Psoas muscle (tissue), 8 donors: ENCODE results near the gene ITGA1. TPM values are rescaled to one million over a fixed set of nuclear protein-coding genes. Genes with fewer than 3 reads are reported as not detected.

Source experiments
- ATAC-seq, 4 donors: fragments of 200-7000 bp; cut with Tn5 transposase; one replicate each; pipeline ENCODE4 v1.9.1; 2020; ENCODE audit warnings: moderate library complexity in 3 of 4, mild to moderate bottlenecking in 2 of 4
- DNase-seq, 2 donors: peaks; one replicate each; pipeline ENCODE4 v3.0.0-alpha.2; 2020
- H3K27ac ChIP-seq: fragments of 200-600 bp; one replicate; pipeline ENCODE4 v1.8.0; 2022
- H3K27me3 ChIP-seq, 3 donors: fragments of 200-600 bp in 1 of 3; one replicate each; pipeline versions ENCODE4 v1.6.1 to v1.8.0; 2013 to 2022; ENCODE audit warnings: low read length in 2 of 3, mild to moderate bottlenecking in 2 of 3, moderate library complexity in 1 of 3; ENCODE audit not compliant: insufficient read depth in 3 of 3
- H3K36me3 ChIP-seq, 2 donors: fragments of 200-600 bp in 1 of 2; one replicate each; pipeline versions ENCODE4 v1.6.1 to v1.8.0; 2013 to 2022; ENCODE audit warnings: low read depth in 1 of 2, mild to moderate bottlenecking in 1 of 2, moderate library complexity in 1 of 2; ENCODE audit not compliant: insufficient read depth in 1 of 2
- H3K4me1 ChIP-seq: fragments of 200-600 bp; one replicate; pipeline ENCODE4 v1.8.0; 2022
- H3K4me3 ChIP-seq: fragments of 200-600 bp; one replicate; pipeline ENCODE4 v1.8.0; 2022; ENCODE audit warnings: mild to moderate bottlenecking
- H3K9me3 ChIP-seq: fragments of 200-600 bp; one replicate; pipeline ENCODE4 v1.8.0; 2022
- WGBS, 3 donors: extraction: QIAGEN DNeasy Blood & Tissue Kit; methylation state at CpG; one replicate each; pipeline versions ENCODE4 v1.1.6 to v1.1.7; 2013; 5-methylcytosine and 5-hydroxymethylcytosine counted together
- intact Hi-C, 2 donors: fragments of 100-400 bp; cut with DNase I; formaldehyde crosslinking; loops; one replicate each; pipeline versions ENCODE4 v1.11.0 to v1.14.2; 2022
- polyA plus RNA-seq, 3 donors: library from polyadenylated mRNA; stranded (reverse); fragments of 200-250 nt; gene quantifications; one replicate each; pipeline ENCODE4 v1.2.3, GENCODE V29; 2013
- total RNA-seq, 4 donors: library from RNA; stranded (reverse); fragmentation: NEBNext Ultra II Directional in 2 of 4; extraction: Animal tissue kit (Norgen Biotek cat#: 25700) in 2 of 4; gene quantifications; one replicate each; pipeline versions ENCODE4 v1.2.1 to v1.2.4, GENCODE V29; 2021 to 2023
- TF ChIP-seq, protein P1 (sequence below): fragments of 200-600 bp; IDR thresholded peaks from one replicate; pipeline ENCODE4 v1.8.0; 2022; ENCODE audit warnings: antibody characterized with exemption
- donor health status: healthy with polysubstance abuse.
- donor health status: DM: no; HTN: no; CAD: no; lungs with moderate emphysema.
- donor health status: Bipolar disorder and iron deficiency.
- donor health status: healthy.
- donor health status: DM: yes; HTN: yes; CAD: no.
- donor health status: DM: no; HTN: no; CAD: no.
- donor health status: DM: no; HTN: no; CAD: no.
- donor health status: DM: yes; HTN: yes; CAD: no.

Gene ITGA1
- total and polyA plus RNA-seq, 7 donors: 3.4 to 29.3 (median 13.0) TPM

DNA sequence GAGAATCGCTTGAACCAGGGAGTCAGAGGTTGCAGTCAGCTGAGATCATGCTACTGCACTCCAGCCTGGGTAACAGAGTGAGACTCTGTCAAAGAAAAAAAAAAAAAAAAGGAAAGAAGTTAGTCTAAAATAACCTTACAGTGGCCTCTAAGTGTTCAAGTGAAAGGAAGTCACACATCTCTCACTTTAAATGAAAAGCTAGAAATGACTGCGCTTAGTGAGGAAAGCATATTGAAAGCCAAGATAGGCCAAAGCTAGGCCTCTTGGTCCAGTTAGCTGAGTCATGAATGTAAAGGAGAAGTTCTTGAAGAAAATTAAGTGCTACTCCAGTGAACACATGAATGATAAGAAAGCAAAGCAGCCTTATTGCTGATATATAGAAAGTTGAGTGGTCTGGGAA is 38.1 kb downstream of the ITGA1 start:
- 92 to 98% (median 97%) methylated on average over 2 of the region's 2 CpGs for WGBS, 3 donors
- no peak overlapping the region for H3K27ac ChIP-seq
- intact Hi-C loops: no loop called here

DNA sequence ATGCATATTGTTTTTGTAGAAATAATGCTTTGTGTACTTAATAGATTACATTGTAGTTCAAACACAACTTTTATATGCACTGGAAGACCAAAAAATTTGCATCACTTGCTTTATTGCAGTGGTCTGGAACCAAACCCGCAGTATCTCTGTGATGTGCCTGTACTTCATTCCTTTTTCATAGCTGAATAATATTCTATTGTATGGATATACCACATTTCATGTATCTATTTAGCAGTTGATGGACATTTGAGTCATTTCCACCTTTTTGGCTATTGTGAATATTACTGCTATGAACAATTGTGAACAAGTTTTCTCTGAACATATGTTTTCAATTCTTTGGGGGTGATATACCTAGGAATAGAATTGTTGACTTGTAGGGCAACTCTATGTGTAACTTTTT is 40.1 kb downstream of the ITGA1 start:
- 94 to 100% (median 99%) methylated on average over 1 of the region's 1 CpG for WGBS, 3 donors

More for the DNA sequence above, 38.1 kb downstream of the ITGA1 start:
- Histone ChIP-seq H3K27me3 (no peaks in the 10 kb centered on the region), H3K9me3 (no peaks in the 10 kb centered on the region), H3K4me1 (peaks cover 13% of the 10 kb centered on the region), H3K4me3 (no peak overlapping the region), H3K36me3 (no peaks in the 10 kb centered on the region)
- DNase-seq (no peak), ATAC-seq (no peak)
- TF ChIP-seq, protein P1, sequence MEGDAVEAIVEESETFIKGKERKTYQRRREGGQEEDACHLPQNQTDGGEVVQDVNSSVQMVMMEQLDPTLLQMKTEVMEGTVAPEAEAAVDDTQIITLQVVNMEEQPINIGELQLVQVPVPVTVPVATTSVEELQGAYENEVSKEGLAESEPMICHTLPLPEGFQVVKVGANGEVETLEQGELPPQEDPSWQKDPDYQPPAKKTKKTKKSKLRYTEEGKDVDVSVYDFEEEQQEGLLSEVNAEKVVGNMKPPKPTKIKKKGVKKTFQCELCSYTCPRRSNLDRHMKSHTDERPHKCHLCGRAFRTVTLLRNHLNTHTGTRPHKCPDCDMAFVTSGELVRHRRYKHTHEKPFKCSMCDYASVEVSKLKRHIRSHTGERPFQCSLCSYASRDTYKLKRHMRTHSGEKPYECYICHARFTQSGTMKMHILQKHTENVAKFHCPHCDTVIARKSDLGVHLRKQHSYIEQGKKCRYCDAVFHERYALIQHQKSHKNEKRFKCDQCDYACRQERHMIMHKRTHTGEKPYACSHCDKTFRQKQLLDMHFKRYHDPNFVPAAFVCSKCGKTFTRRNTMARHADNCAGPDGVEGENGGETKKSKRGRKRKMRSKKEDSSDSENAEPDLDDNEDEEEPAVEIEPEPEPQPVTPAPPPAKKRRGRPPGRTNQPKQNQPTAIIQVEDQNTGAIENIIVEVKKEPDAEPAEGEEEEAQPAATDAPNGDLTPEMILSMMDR: no peak

DNA sequence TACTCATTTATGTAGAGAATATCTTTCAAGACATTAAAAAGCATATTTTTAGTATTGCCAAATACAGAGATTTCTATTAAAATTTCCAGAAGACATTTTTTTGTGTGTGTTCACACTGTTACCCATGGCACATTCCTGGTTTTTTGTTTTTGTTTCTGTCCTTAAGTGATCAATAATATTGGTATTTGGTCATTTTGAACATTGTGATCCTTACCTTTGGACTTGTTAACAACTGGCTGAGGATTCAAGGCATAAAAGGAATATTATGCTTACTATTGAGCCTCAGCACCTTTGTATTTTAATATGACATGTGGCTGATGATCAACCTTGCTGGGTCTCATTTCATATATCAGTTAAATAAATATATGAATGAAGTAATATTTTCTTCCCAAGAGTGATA is 41.9 kb downstream of the ITGA1 start:
- H3K4me1 ChIP-seq: no peaks in the 10 kb centered on the region
- TF ChIP-seq, protein P1: no peak
- H3K9me3 ChIP-seq: no peaks in the 10 kb centered on the region
- ATAC-seq: no peak
- intact Hi-C loops: no loop called here
- H3K4me3 ChIP-seq: no peak overlapping the region
- no peak for DNase-seq
- H3K27ac ChIP-seq: no peak overlapping the region
- no peaks in the 10 kb centered on the region for H3K27me3 ChIP-seq
- H3K36me3 ChIP-seq: no peaks in the 10 kb centered on the region

More for the DNA sequence above, 40.1 kb downstream of the ITGA1 start:
- TF ChIP-seq, protein P1: no peak
- DNase-seq (no peak), ATAC-seq (no peak)
- no peak overlapping the region for H3K4me3 ChIP-seq
- no peaks in the 10 kb centered on the region for H3K36me3 ChIP-seq
- no peaks in the 10 kb centered on the region for H3K27me3 ChIP-seq
- intact Hi-C loops: no loop called here
- peaks cover 3% of the 10 kb centered on the region for H3K4me1 ChIP-seq
- H3K27ac ChIP-seq: no peak overlapping the region
- H3K9me3 ChIP-seq: no peaks in the 10 kb centered on the region

DNA sequence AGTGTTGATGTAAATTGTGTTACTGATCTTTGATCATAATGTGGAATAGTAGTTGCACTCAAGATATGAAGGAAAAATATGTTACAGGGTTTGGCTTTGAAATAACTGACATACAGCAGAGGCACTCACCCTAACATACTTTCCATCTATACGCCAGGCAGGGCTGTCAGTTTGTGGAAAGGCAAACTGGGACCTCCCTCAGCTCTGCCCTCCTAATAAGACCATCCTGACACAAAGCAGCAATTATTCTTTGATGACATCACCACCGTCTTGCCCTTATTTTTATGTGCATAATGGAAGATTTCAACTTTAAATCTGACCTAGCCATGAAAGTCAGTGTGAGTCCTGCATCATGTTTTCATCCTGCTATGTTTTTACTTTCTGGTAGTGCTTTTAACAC is 42.9 kb downstream of the ITGA1 start:
- Histone ChIP-seq H3K4me3 (no peak overlapping the region), H3K9me3 (no peaks in the 10 kb centered on the region), H3K36me3 (no peaks in the 10 kb centered on the region), H3K4me1 (no peaks in the 10 kb centered on the region), H3K27ac (no peak overlapping the region), H3K27me3 (no peaks in the 10 kb centered on the region)
- TF ChIP-seq, protein P1: no peak
- intact Hi-C loops: no loop called here
- WGBS, 3 donors: 81 to 86% (median 84%) methylated on average over 2 of the region's 2 CpGs
- DNase-seq: no peak
- no peak for ATAC-seq

DNA sequence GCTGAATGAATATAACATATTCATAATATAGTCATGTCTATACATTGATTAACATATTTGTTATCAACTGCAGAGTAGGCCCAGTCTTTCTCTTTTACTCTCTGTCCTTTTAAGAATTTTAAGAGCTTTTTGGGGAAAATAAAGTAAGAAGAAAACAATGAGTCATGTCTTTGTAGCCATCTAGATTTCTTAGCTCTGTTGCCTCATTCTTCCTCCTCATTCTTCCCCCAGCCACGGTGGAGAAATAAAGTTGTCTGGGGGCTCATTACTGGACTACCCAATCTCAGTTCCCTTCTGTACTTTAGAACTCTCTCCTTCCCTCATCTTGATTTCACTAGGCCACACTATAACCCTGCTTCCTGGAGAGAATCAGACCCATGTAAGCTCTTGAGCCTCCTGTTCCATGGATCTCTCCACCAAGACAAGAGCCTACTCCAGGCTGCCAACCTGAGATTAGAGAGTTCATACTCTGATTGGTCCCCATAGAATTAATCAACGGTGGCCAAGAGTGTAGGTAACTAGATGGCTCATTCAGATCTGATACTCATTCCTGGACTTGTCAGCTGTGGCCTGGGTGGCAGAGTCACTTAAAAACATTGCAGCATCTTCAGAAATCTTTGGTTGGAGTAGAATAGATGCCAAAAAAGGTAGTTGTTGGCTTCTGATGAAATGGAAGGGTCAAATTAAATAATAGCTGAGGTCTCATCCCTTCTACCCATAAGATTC is 44.2 kb downstream of the ITGA1 start:
- no peaks in the 10 kb centered on the region for H3K36me3 ChIP-seq
- H3K27ac ChIP-seq: no peak overlapping the region
- TF ChIP-seq, protein P1: no peak
- ATAC-seq: no peak
- WGBS, 3 donors: 73 to 84% (median 81%) methylated on average over 2 of the region's 2 CpGs
- H3K4me3 ChIP-seq: no peak overlapping the region
- H3K4me1 ChIP-seq: no peaks in the 10 kb centered on the region
- H3K9me3 ChIP-seq: no peaks in the 10 kb centered on the region
- intact Hi-C loops: no loop called here
- no peak for DNase-seq
- H3K27me3 ChIP-seq: no peaks in the 10 kb centered on the region
